ENCODE results near the gene CD209. TPM values are rescaled to one million over a fixed set of nuclear protein-coding genes. Genes with fewer than 3 reads are reported as not detected.

Gene CD209
- total RNA-seq, 1 donor = not detected

- TF ChIP-seq CTCF (IDR thresholded peaks at IDR 0.05; ENCODE audit: insufficient read depth, low read depth, low read length) = no peak
- no peak for DNase-seq (ENCODE audit: low read depth)
- no peak overlapping the region for H3K4me3 ChIP-seq (ENCODE audit: low read depth, low read length)
These were observed 44.0 kb downstream of the CD209 start for GRCh38 chr19:7703332-7703731.

- H3K4me3 ChIP-seq (ENCODE audit: low read depth, low read length) = no peak within 1 kb of the TSS
- no peak for TF ChIP-seq CTCF (IDR thresholded peaks at IDR 0.05; ENCODE audit: insufficient read depth, low read depth, low read length)
- no peak for DNase-seq (ENCODE audit: low read depth)
These were observed 45.5 kb downstream of the CD209 start, which contains the start of gene FCER2 for GRCh38 chr19:7701654-7702457. TSS of gene FCER2 (minus strand) at chr19:7702131. CDS start at chr19:7699760, 2,371 bp downstream.

GRCh38 chr19:7701049-7701653, 46.2 kb downstream of the CD209 start:
- TF ChIP-seq CTCF (IDR thresholded peaks at IDR 0.05; ENCODE audit: insufficient read depth, low read depth, low read length) = no peak
- DNase-seq (ENCODE audit: low read depth) = no peak
- H3K4me3 ChIP-seq (ENCODE audit: low read depth, low read length) = no peak overlapping the region

DNA sequence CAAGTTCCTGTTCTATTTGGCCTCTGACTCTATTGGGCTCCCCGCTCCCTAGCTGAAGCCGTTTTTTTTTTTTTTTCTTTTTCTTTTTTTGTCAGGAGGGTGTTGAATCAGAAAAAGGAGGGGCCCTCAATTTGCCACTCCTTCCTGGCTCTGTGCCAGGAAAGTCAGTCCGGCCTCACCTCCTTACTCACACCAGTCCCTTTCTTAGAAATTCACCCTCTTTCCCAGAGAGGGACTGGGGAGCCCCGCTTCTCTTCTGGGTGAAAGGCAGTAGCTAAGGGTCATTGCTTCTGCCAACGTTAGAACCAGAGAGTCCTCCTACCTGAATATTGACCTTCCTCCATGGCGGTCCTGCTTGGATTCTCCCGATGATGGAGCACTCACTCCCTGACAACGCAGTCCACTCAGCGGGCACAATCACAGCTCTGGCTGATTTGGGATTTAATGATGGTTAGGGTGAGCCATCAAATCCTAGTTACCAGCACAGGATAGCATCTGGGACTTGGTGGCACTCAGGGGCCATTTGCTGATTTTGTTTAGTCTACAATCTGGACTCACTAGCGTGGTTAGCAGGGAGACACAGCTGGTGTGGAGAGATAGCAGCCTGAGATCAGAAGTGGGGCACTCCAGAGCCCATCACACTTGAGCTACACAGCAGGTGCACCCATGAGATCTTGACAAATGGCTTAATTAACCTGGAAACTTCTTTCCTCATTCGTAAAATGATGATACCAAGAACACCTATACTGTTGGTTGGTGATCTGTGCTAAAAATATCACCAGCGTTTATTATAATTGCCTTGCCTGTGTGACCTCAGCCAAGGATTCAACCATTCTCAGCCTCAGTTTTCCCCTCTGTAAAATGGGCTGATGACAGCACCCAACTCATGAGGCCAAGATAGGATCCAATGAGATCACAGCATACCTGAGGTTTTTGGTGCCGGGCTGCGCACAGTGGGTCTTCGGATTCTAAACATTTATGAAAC, 47.6 kb downstream of the CD209 start:
- no peak for DNase-seq (ENCODE audit: low read depth)
- TF ChIP-seq CTCF (IDR thresholded peaks at IDR 0.05; ENCODE audit: insufficient read depth, low read depth, low read length) = no peak
- no peak overlapping the region for H3K4me3 ChIP-seq (ENCODE audit: low read depth, low read length)

- H3K4me3 ChIP-seq (ENCODE audit: low read depth, low read length) = no peak overlapping the region
- TF ChIP-seq CTCF (IDR thresholded peaks at IDR 0.05; ENCODE audit: insufficient read depth, low read depth, low read length) = no peak
- no peak for DNase-seq (ENCODE audit: low read depth)
These were observed 48.3 kb downstream of the CD209 start for GRCh38 chr19:7699003-7699402.

- no peak for TF ChIP-seq CTCF (IDR thresholded peaks at IDR 0.05; ENCODE audit: insufficient read depth, low read depth, low read length)
- DNase-seq (ENCODE audit: low read depth) = no peak
- H3K4me3 ChIP-seq (ENCODE audit: low read depth, low read length) = no peak overlapping the region
These were observed 48.8 kb downstream of the CD209 start for GRCh38 chr19:7698583-7698982.

All from fibroblast of villous mesenchyme (primary cell).